Activated CD4-positive, alpha-beta T cell treated with anti-CD3 and anti-CD28 coated beads for 36 hours (primary cell): ENCODE data around the gene PVRIG. TPM values are rescaled to one million over a fixed set of nuclear protein-coding genes. Genes with fewer than 3 reads are reported as not detected.
A peak's percentile ranks its signal among the peaks of the same experiment; 100 is the strongest.
"Not testable (repeated sequence)": the region's sequence is repeated elsewhere in the genome, so short reads cannot be mapped to it uniquely, and the experiment has no call there.

Experiments
- ATAC-seq: fragments of 200-7000 bp; cut with Tn5 transposase; one replicate; pipeline ENCODE4 v1.10.0; 2021; ENCODE audit warnings: mild to moderate bottlenecking, moderate library complexity
- CTCF ChIA-PET: fragments of 350-600 bp; sonication (Branson Sonifier 250); formaldehyde crosslinking; loops from one replicate; lab custom pipeline; 2021; ENCODE audit warnings: antibody characterized with exemption; lab: Charles Lee
- POLR2A ChIA-PET: fragments of 350-600 bp; sonication (Branson Sonifier 250); formaldehyde crosslinking; loops from one replicate; lab custom pipeline; 2021; ENCODE audit warnings: antibody characterized with exemption, inconsistent platforms; lab: Charles Lee
- DNase-seq: peaks from one replicate; pipeline ENCODE4 v3.0.0-alpha.2; 2020
- H3K27ac Mint-ChIP-seq: one replicate; pipeline ENCODE4 v1.8.0; 2021; ENCODE audit warnings: mixed read lengths
- H3K27me3 Mint-ChIP-seq: one replicate; pipeline ENCODE4 v1.8.0; 2021; ENCODE audit warnings: mixed read lengths
- H3K36me3 Mint-ChIP-seq: one replicate; pipeline ENCODE4 v1.8.0; 2021; ENCODE audit warnings: low read depth, mixed read lengths
- H3K4me1 Mint-ChIP-seq: one replicate; pipeline ENCODE4 v1.8.0; 2021; ENCODE audit warnings: mixed read lengths
- H3K4me3 Mint-ChIP-seq: one replicate; pipeline ENCODE4 v1.8.0; 2021; ENCODE audit warnings: mild to moderate bottlenecking, moderate library complexity, mixed read lengths
- H3K9me3 Mint-ChIP-seq: one replicate; pipeline ENCODE4 v1.8.0; 2021; ENCODE audit warnings: low read depth, mixed read lengths
- intact Hi-C, 2 experiments: fragments of 100-400 bp; cut with DNase I in 1 of 2; cut with micrococcal nuclease in 1 of 2; formaldehyde crosslinking; loops; one replicate each; pipeline versions ENCODE4 v1.14.2 to v1.15.1; 2022 to 2024; cut with DNase I, micrococcal nuclease
- total RNA-seq, 2 experiments: library from RNA; stranded (reverse); gene quantifications; one replicate each; pipeline ENCODE4 v1.2.3, GENCODE V29; 2021

Gene PVRIG
- total RNA-seq, 2 experiments from 2014 or later, result 26.9 to 27.7 TPM

DNA sequence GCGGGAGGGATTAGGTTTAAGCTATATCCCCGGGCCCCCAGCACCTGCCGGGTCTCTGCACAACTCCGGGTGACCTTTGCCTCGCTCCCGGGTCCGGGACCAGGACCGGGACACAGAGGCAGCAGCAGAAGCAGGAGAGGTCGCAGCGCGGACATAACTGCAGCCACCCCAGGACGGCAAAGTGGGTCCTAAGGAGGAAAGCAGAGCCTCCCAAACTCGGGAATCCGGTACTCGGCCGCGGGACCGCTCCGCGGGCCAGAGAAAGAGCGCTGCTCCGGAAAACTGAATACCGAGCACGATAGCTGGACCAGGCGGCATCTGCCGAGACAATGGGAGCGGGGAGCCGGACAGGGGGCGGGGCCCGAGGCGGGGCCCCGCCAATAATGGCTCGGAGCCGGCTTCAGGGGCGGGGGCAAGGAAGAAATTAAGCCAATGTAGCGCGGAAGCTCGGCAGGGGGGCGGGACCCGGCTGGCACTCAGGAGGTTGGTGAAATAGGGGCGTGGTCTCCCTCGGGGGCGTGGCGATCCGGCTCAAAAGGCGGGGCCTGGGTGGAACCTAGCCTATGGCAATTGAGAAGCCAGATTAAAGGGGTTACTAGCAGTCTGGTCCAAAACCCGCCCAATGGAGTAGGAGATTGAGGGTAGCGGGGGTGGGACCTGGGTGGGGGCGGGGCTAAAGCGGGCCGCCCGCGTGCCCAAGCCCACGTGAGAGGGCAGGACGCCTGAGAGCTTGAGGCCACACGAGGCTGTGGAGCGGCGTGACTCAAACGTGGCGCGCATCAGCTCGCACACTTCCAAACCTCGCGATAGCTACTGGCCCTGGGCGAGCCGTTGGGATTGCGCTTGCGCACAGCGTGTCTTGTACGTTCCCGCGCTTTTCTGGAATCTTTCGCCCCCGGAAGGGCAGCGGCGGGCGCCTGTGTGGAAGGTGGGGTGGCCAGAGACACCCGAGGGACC, 42.4 kb upstream of the PVRIG start, which contains the start of the genes GPC2 and STAG3:
GPC2 (minus strand) TSS at position 337 of the 957 bp plus-strand sequence; CDS start at position 155, 182 bp downstream.
STAG3 (plus strand) TSS at position 874 of the 957 bp plus-strand sequence. CDS start 2,639 bp downstream, outside the sequence.
- peak within 1 kb of the TSS; percentile 65 for H3K27ac Mint-ChIP-seq
- H3K4me3 Mint-ChIP-seq, result peak within 1 kb of the TSS; percentile 76
- H3K4me1 Mint-ChIP-seq, result peaks cover 39% of the 10 kb centered on the region
- peaks cover 3% of the 10 kb centered on the region for H3K27me3 Mint-ChIP-seq
- no peaks in the 10 kb centered on the region for H3K36me3 Mint-ChIP-seq
- H3K9me3 Mint-ChIP-seq, result no peaks in the 10 kb centered on the region
- POLR2A ChIA-PET, result interaction anchor here (0.6 to 1.7 kb wide), 6 partner anchors 10 to 579 kb away, joined by 3 to 8 read pairs (median 4); partner anchors contain the start of genes LAMTOR4 and TMEM225B
- CTCF ChIA-PET, result interaction anchor here (0.9 to 2.3 kb wide), 8 partner anchors 9 to 528 kb away, joined by 3 to 13 read pairs (median 4); partner anchors contain the start of gene GAL3ST4
- ATAC-seq (peak; percentile 89), DNase-seq (peak; percentile 99)
- intact Hi-C loops, result loop anchor here (1.0 to 5.0 kb wide), 8 partner anchors 19 to 435 kb away; partner anchors contain the start of genes LAMTOR4 (in 2 of the 2), TRAPPC14 (in 2 of the 2), MBLAC1 (in 1 of the 2) and MOSPD3 (in 1 of the 2)

DNA sequence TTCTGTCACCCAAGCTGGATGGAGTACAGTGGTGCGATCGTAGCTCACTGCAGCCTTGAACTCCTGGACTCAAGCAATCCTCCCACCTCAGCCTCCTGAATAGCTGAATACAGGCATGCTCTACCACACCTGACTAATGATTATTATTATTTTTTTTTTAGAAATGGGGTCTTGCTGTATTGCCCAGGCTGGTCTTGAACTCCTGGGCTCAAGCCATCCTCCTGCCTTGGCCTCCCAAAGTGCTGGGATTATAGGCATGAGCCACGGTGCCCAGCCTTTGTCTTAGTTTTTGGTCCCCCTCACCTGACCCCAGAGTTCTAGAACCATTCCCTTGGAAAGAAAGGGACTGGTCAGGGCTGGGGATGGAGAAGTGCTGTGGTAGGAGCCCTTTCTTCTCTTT, 39.7 kb upstream of the PVRIG start:
- H3K27me3 Mint-ChIP-seq, intact Hi-C loops, ATAC-seq: not testable (repeated sequence)

DNA sequence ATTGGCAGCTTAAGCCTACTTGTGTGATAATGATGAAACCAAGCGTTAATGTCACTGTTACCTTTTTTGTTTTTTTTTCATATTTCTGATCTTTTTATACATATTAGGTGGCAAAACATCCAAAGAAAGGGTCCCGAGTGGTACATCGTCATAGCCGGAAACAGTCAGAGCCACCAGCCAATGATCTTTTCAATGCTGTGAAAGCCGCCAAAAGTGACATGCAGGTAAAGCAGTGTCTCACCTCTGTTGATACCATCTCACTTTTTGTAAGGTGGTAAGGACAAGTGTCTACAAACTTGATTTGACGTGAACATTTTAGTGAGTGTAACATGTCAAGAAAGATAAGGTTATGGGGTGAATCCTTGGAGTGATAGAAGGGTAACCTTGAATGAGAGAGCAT, 37.1 kb upstream of the PVRIG start:
- POLR2A ChIA-PET, H3K36me3 Mint-ChIP-seq, DNase-seq, ATAC-seq, H3K27me3 Mint-ChIP-seq, intact Hi-C loops, H3K4me3 Mint-ChIP-seq, H3K9me3 Mint-ChIP-seq: not testable (repeated sequence)
- Mint-ChIP-seq H3K4me1 (peaks cover 37% of the 10 kb centered on the region), H3K27ac (peak overlapping the region; percentile 28)
- CTCF ChIA-PET, result interaction anchor here (1.0 kb wide), 1 partner anchor 56 kb away, joined by 3 read pairs; the partner anchor contains the start of gene MBLAC1

More for the DNA sequence above, 39.7 kb upstream of the PVRIG start:
- peak overlapping the region; percentile 48 for H3K4me3 Mint-ChIP-seq
- H3K27ac Mint-ChIP-seq, result peak overlapping the region; percentile 58
- CTCF ChIA-PET, result interaction anchor here (0.7 to 1.3 kb wide), 6 partner anchors 8 to 47 kb away, joined by 3 to 5 read pairs (median 3); partner anchors contain the start of gene GAL3ST4
- H3K36me3 Mint-ChIP-seq, DNase-seq, H3K9me3 Mint-ChIP-seq: not testable (repeated sequence)
- POLR2A ChIA-PET, result interaction anchor here (0.6 to 1.2 kb wide), 2 partner anchors 12 to 249 kb away, joined by 3 read pairs; partner anchors contain the start of genes GAL3ST4 and MEPCE
- peaks cover 47% of the 10 kb centered on the region for H3K4me1 Mint-ChIP-seq

DNA sequence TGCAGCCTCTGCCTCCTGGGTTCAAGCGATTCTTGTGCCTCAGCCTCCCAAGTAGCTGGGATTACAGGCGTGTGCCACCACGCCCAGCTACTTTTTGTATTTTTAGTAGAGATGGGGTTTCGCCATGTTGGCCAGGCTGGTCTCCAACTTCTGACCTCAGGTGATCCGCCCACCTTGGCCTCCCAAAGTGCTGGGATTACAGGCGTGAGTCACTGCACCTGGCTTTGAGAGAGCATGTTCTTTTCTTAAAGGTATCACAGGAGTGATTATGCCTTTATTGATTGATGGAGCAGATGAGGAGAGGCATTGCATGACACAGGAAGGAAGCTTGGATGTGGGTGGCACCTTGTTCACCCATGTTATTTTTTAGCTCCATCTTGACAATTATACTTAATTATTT, 36.7 kb upstream of the PVRIG start:
- POLR2A ChIA-PET, result not testable (repeated sequence)

DNA sequence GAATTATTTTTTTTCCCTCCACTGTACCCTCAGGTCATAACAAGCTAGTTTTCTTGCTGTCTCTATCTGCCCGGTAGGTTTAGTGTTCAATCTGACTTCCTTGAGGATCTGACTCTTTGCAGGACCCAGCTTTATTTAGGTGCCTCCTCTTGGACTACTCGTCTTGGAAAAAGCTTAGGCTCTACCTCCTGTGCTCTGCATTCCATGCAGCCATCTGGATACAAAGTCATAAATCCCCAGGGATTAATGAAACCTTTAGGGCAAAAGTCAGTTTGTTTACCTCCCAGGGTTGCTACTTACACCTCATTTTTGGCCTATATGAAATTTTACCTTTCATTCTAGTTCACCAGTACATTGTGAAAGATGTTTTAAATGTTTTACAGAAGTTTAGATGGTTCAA, 34.0 kb upstream of the PVRIG start:
- no peak overlapping the region for H3K27ac Mint-ChIP-seq
- DNase-seq (no peak), ATAC-seq (no peak)
- H3K36me3 Mint-ChIP-seq, result no peaks in the 10 kb centered on the region
- peaks cover 37% of the 10 kb centered on the region for H3K4me1 Mint-ChIP-seq
- POLR2A ChIA-PET, result no interaction called here
- H3K27me3 Mint-ChIP-seq, result no peaks in the 10 kb centered on the region
- intact Hi-C loops, result no loop called here
- CTCF ChIA-PET, result interaction anchor here (1.0 to 1.5 kb wide), 2 partner anchors 10 to 40 kb away, joined by 3 to 5 read pairs; no protein-coding TSS in a partner anchor
- H3K4me3 Mint-ChIP-seq, result no peak overlapping the region
- no peaks in the 10 kb centered on the region for H3K9me3 Mint-ChIP-seq

More for the DNA sequence above, 36.7 kb upstream of the PVRIG start:
- H3K4me3 Mint-ChIP-seq, intact Hi-C loops, H3K36me3 Mint-ChIP-seq, H3K9me3 Mint-ChIP-seq, H3K27me3 Mint-ChIP-seq, DNase-seq, H3K27ac Mint-ChIP-seq, ATAC-seq: not testable (repeated sequence)
- peaks cover 34% of the 10 kb centered on the region for H3K4me1 Mint-ChIP-seq
- CTCF ChIA-PET, result interaction anchor here (0.7 kb wide), 1 partner anchor 10 kb away, joined by 5 read pairs; no protein-coding TSS in a partner anchor

DNA sequence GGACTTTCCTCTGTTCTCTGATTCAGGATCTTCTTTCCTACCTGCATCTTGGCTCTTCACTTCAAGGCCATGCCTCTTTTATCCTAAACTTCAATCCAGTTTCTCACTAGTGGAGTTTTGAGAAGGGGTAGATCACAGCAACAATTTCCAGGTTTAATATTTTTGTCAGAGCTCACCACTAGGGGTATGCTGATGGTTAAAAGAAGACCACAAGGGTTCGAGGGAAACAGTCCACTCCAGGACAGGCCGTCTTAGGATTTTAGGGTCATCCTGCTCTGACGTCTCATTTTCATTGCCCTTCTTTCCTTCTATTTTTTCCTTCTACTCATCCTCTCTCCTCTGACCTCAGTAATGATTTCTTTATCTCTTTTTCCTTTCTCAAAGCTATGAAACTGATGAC, 30.7 kb upstream of the PVRIG start:
- intact Hi-C loops, result no loop called here
- H3K27me3 Mint-ChIP-seq, result no peaks in the 10 kb centered on the region
- H3K36me3 Mint-ChIP-seq, result peaks cover 2% of the 10 kb centered on the region
- ATAC-seq (no peak), DNase-seq (no peak)
- ChIA-PET CTCF (interaction anchor here (0.7 to 2.7 kb wide), 8 partner anchors 10 to 234 kb away, joined by 3 to 17 read pairs (median 5); partner anchors contain the start of genes GPC2 and STAG3), POLR2A (no interaction called here)
- H3K27ac Mint-ChIP-seq, result peak overlapping the region; percentile 78
- no peak overlapping the region for H3K4me3 Mint-ChIP-seq
- no peaks in the 10 kb centered on the region for H3K9me3 Mint-ChIP-seq
- H3K4me1 Mint-ChIP-seq, result peaks cover 36% of the 10 kb centered on the region

DNA sequence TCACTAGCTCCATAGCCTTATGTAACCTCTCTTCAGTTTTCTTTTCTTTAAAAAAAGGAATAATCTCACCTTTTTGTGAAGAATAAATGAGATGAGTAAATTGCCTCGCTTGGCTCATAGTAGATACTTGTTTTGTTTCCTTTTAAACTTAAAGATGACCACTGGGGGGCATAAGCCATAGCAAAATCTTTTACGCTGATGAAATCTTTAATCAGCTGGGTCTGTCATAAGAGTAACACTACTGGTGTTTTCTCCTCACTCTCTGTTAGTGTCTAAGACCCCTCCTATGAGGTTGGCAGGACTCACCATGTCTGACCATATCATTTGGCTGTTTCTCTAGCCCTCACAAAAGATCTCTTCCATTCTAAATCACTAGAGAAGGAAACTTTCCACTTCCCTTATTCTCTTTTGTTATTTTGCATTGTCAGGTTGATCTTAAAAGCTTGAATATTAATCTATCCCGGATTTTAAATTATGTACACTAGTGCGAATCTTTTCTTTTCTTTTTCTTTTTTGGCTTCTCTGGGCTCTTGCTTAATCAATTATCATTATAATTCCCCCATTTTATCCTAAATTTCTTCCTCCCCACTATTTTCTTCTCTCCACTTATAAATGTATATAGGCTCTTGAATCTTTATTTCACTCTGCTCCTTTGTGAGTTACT, 29.6 kb upstream of the PVRIG start:
- DNase-seq (no peak), ATAC-seq (peak; percentile 91)
- peaks cover 38% of the 10 kb centered on the region for H3K4me1 Mint-ChIP-seq
- no peaks in the 10 kb centered on the region for H3K27me3 Mint-ChIP-seq
- intact Hi-C loops, result loop anchor here (1.0 to 2.0 kb wide), 4 partner anchors 19 to 217 kb away; no protein-coding TSS in a partner anchor
- H3K36me3 Mint-ChIP-seq, result peaks cover 2% of the 10 kb centered on the region
- H3K4me3 Mint-ChIP-seq, result no peak overlapping the region
- H3K9me3 Mint-ChIP-seq, result no peaks in the 10 kb centered on the region
- H3K27ac Mint-ChIP-seq, result peak overlapping the region; percentile 81
- ChIA-PET POLR2A (interaction anchor here (1.3 kb wide), 1 partner anchor 206 kb away, joined by 3 read pairs; no protein-coding TSS in a partner anchor), CTCF (interaction anchor here (0.6 to 2.7 kb wide), 21 partner anchors 8 to 775 kb away, joined by 3 to 20 read pairs (median 5); partner anchors contain the start of genes GPC2 and STAG3)

DNA sequence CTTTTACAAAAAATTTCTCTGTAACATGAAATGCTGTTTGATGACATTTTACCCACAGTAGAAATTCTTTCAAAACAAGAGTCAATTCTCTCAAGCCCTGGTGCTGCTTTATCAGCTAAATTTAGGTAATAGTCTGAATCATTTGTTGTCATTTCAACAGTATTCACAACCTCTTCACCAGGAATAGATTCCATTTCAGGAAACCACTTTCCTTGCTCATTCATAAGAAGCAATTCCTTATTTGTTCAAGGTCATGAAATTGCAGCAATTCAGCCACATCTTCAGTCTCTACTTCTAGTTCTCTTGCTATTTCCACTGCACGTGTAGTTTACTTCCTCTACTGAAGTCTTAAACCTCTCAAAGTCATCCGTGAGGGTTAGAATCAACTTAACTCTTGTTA, 28.0 kb upstream of the PVRIG start:
- intact Hi-C loops, result loop anchor here in 1 of 2 experiments (2.0 kb wide), 2 partner anchors 17 to 29 kb away; no protein-coding TSS in a partner anchor
- ATAC-seq, result no peak
- POLR2A ChIA-PET, result no interaction called here
- H3K27me3 Mint-ChIP-seq, result no peaks in the 10 kb centered on the region
- DNase-seq, result no peak
- H3K36me3 Mint-ChIP-seq, result peaks cover 2% of the 10 kb centered on the region
- H3K9me3 Mint-ChIP-seq, result no peaks in the 10 kb centered on the region
- CTCF ChIA-PET, result interaction anchor here (1.5 kb wide), 2 partner anchors 18 to 27 kb away, joined by 3 read pairs; no protein-coding TSS in a partner anchor
- no peak overlapping the region for H3K4me3 Mint-ChIP-seq
- H3K4me1 Mint-ChIP-seq, result peaks cover 46% of the 10 kb centered on the region
- peak overlapping the region; percentile 19 for H3K27ac Mint-ChIP-seq

DNA sequence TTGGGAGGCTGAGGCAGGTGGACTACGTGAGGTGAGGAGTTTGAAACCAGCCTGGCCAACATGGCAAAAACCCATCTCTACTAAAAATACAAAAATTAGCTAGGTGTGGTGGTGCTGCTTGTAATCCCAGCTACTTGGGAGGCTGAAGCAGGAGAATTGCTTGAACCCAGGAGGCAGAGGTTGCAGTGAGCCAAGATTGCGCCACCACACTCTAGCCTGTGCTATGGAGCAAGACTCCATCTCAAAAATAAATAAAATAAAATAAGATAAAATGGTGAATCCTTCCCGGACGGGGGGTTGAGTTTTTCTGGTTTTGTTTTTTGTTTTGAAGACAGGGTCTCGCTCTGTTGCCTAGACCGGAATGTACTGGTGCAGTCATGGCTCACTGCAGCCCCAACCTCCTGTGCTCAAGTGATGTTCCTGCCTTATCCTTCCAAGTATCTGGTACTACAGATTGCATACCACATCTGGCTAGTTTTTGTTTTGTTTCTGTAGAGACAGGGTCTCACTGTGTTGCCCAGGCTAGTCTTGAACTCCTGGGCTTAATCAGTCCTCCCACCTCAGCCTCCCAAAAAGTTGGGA, 27.4 kb upstream of the PVRIG start:
- ATAC-seq, H3K4me3 Mint-ChIP-seq, H3K27me3 Mint-ChIP-seq, H3K36me3 Mint-ChIP-seq, H3K9me3 Mint-ChIP-seq, DNase-seq, intact Hi-C loops, POLR2A ChIA-PET: not testable (repeated sequence)
- Mint-ChIP-seq H3K27ac (peak overlapping the region; percentile 19), H3K4me1 (peaks cover 46% of the 10 kb centered on the region)
- CTCF ChIA-PET, result interaction anchor here (0.6 to 1.5 kb wide), 3 partner anchors 18 to 1552 kb away, joined by 3 read pairs; no protein-coding TSS in a partner anchor

DNA sequence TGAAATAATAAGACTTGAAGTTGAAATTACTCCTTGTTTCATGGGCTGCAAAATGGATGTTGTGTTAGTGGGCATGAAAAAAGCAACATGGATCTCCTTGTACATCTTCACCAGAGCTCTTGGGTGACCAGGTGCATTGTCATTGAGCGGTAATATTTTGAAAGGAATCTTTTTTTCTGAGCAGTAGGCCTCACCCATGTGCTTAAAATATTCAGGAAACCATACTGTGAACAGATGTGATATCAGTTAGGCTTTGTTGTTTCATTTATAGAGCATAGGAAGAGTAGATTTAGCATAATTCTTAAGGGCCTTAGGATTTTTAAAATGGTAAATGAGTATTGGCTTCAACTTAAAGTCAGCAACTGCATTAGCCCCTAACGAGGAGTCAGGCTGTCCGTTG, 26.8 kb upstream of the PVRIG start:
- peaks cover 46% of the 10 kb centered on the region for H3K4me1 Mint-ChIP-seq
- intact Hi-C loops, result no loop called here
- H3K9me3 Mint-ChIP-seq, result no peaks in the 10 kb centered on the region
- no peak overlapping the region for H3K4me3 Mint-ChIP-seq
- no peak overlapping the region for H3K27ac Mint-ChIP-seq
- ATAC-seq (no peak), DNase-seq (no peak)
- peaks cover 2% of the 10 kb centered on the region for H3K36me3 Mint-ChIP-seq
- POLR2A ChIA-PET, result no interaction called here
- H3K27me3 Mint-ChIP-seq, result no peaks in the 10 kb centered on the region
- CTCF ChIA-PET, result interaction anchor here (0.9 to 1.5 kb wide), 5 partner anchors 9 to 62 kb away, joined by 3 to 6 read pairs (median 3); no protein-coding TSS in a partner anchor
